ACC112 (cell line): Measurements from ENCODE around the gene PTHLH.
A peak's percentile ranks its signal among the peaks of the same experiment; 100 is the strongest.

ENCODE experiments used
- H2AFZ ChIP-seq: fragments of 200-600 bp; sonication (generic); one replicate; pipeline ENCODE4 v1.6.0; 2017; ENCODE audit warnings: antibody characterized with exemption, low read length; ENCODE audit not compliant: unreplicated experiment
- H3K27ac ChIP-seq: fragments of 200-600 bp; sonication (generic); 2 replicates; pipeline ENCODE4 v1.5.1; 2014; ENCODE audit warnings: low read depth, mild to moderate bottlenecking, antibody characterized with exemption, low read length, moderate library complexity
- H3K27me3 ChIP-seq: fragments of 200-600 bp; sonication (generic); 2 replicates; pipeline ENCODE4 v1.6.1; 2014; ENCODE audit warnings: mild to moderate bottlenecking, antibody characterized with exemption, low read length, moderate library complexity, mixed read lengths; ENCODE audit not compliant: insufficient read depth
- H3K36me3 ChIP-seq: fragments of 200-600 bp; sonication (generic); 2 replicates; pipeline ENCODE4 v1.6.1; 2016; ENCODE audit warnings: mild to moderate bottlenecking, antibody characterized with exemption, low read length, moderate library complexity, mixed read lengths; ENCODE audit not compliant: insufficient read depth
- H3K4me1 ChIP-seq: fragments of 200-600 bp; sonication (generic); one replicate; pipeline ENCODE4 v1.6.1; 2016; ENCODE audit warnings: low read length, mixed read lengths; ENCODE audit not compliant: insufficient read depth, unreplicated experiment, control insufficient read depth
- H3K4me3 ChIP-seq: fragments of 200-600 bp; sonication (generic); 2 replicates; pipeline ENCODE4 v1.5.1; 2014; ENCODE audit warnings: mild to moderate bottlenecking, low read depth, low read length
- H3K79me2 ChIP-seq: fragments of 200-600 bp; sonication (generic); one replicate; pipeline ENCODE4 v1.6.0; 2016; ENCODE audit warnings: low read length; ENCODE audit not compliant: control insufficient read depth, unreplicated experiment, insufficient read depth

Gene PTHLH

DNA sequence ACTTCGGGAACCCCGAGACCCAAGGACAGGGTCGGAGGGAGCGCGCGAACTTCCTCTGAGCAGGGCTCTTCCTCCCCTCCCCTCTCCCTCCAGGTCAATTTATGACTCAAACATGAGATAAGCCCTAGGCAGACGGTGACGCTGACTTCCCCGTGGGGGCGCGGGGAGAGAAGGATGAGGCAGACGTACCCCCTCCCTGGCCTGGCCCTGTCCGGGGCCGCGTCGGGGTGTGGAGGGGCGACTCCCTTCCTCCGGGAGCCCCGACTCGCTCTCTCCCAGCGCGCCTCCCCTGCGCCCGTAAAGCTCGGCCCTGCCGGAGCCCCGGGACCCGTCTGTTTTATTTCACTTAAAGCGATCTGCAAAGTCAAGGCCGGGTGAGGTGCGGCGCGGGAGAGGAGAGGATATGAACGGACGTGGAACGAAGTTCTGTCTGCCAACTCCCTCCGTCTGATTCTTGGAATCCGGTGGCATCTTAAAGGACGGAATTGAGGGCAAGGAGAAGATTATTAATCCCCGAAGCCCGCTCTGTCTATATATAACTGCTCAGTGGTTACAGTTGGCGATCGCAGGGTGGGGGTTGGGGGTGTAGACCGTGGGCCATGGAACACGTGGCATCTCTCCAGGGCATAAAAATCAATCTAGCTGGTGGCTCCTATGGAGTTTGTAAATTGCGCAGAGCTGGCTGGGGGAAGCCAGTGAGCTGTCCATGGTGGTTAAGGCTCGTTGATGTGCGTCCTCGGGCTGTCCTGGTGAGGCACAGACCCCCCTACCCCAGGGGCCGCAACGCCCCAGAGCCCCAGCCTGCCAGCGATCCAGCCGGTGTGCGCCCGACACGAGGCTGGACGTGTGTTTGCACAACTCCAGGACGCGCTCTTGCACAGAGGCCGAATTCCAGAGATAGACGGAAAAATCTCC, 2.9 kb upstream of the PTHLH start:
- H3K4me1 ChIP-seq, result peaks cover 17% of the 10 kb centered on the region
- H3K27ac ChIP-seq, result no peak overlapping the region
- peak overlapping the region; percentile 65 for H3K4me3 ChIP-seq
- H3K36me3 ChIP-seq, result no peaks in the 10 kb centered on the region
- H3K27me3 ChIP-seq, result peaks cover 10% of the 10 kb centered on the region; the same call in 1 of the 2 replicates
- no peaks in the 10 kb centered on the region for H3K79me2 ChIP-seq
- H2AFZ ChIP-seq, result peak overlapping the region; percentile 26

DNA sequence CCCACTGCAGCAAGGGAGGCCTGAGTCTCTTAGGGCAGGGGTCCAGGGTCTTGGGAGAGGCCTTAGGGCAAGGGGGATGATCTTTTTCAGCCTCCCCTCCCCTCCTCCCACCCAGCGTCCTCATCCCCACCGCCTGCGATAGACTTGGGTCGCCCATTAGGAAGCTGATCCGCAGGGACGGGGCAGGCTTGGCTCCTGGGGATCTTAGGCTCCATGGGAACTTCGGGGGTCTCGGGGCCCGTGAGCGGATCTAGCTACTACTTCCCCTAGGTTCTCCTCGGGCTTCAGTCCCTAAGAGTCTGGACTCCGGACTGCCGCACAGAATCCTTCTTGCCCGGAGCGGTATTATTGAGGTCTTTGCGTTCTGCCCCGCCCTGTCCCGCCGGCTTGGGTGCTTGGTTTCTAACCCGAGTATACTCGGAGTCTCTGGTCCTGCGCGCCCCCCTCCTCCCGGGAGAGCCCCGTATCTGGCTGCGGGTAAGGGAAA, 2.2 kb upstream of the PTHLH start:
- peaks cover 17% of the 10 kb centered on the region for H3K4me1 ChIP-seq
- H2AFZ ChIP-seq, result peak overlapping the region; percentile 26
- H3K36me3 ChIP-seq, result no peaks in the 10 kb centered on the region
- no peak overlapping the region for H3K27ac ChIP-seq
- peaks cover 10% of the 10 kb centered on the region; the same call in 1 of the 2 replicates for H3K27me3 ChIP-seq
- peak overlapping the region; percentile 65 for H3K4me3 ChIP-seq
- H3K79me2 ChIP-seq, result no peaks in the 10 kb centered on the region

DNA sequence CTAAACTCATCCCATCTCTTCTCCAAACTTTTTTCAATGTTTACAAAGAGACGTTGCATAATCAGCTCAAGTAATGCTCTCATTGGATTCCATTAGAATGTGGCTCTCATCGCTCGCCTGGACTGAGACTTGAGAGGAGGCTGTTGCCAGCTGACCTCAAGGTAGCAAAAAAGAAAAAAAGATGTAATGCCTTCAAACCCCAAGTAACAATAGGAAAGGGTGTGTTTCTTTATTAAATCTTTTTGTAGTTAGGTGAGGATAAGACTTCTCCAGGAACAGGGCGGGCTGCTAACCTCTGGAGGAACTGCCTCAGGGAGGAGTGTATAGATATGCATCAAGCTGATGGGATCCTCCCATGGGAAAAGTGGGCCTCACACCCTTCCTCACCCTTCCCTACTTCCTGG, 956 bp upstream of the PTHLH start:
- Histone ChIP-seq H3K4me1 (peaks cover 18% of the 10 kb centered on the region), H3K4me3 (no peak overlapping the region), H3K36me3 (no peaks in the 10 kb centered on the region), H2AFZ (no peak overlapping the region), H3K27ac (no peak overlapping the region), H3K79me2 (no peaks in the 10 kb centered on the region), H3K27me3 (peaks cover 10% of the 10 kb centered on the region; the same call in 1 of the 2 replicates)

DNA sequence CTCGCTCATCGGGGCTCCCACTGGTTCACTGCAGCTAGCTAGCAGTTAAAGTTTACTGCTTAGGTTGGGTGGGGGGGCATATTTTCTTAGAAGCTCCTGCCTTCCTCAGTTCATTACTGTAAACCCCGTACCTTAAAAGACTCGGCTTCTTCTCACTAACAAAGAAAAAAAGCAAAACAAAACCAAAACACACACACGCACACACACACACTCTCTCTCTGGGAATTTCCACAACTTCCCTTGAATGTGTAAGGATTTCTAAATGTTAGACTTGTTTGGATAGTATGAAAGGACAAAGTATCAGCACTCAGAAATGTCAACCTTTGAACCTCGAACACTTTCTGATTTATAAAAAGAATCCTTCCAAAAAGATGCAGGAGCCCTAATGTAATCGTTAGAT, 927 bp downstream of the PTHLH start:
- H3K4me3 ChIP-seq, result no peak overlapping the region
- no peak overlapping the region for H3K27ac ChIP-seq
- H2AFZ ChIP-seq, result no peak overlapping the region
- no peaks in the 10 kb centered on the region for H3K79me2 ChIP-seq
- H3K27me3 ChIP-seq, result peaks cover 10% of the 10 kb centered on the region; the same call in 1 of the 2 replicates
- no peaks in the 10 kb centered on the region for H3K36me3 ChIP-seq
- peaks cover 35% of the 10 kb centered on the region for H3K4me1 ChIP-seq

DNA sequence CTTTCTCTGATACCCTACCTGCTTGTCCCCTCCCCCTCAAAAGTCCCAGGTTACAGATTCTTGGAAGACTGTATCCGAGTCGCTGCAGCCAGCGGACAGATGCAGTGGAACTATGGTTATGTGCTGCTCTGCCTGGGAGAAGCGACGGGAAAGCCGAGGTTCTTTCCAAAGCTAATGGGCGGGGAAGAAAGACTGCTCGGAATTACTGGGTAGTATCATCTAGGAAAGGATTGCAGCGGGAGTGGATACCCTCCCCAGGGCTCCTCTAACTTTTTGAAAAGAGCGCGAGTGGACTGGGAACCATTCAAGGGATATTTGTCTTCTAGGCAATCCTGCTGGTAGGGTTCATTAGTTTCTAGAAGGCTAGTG, 1.4 kb downstream of the PTHLH start:
- Histone ChIP-seq H3K27ac (no peak overlapping the region), H3K27me3 (peaks cover 8% of the 10 kb centered on the region; the same call in 1 of the 2 replicates), H3K79me2 (no peaks in the 10 kb centered on the region), H3K4me3 (peak overlapping the region; percentile 83; the same call in 1 of the 2 replicates), H3K4me1 (peaks cover 39% of the 10 kb centered on the region), H3K36me3 (no peaks in the 10 kb centered on the region), H2AFZ (no peak overlapping the region)

DNA sequence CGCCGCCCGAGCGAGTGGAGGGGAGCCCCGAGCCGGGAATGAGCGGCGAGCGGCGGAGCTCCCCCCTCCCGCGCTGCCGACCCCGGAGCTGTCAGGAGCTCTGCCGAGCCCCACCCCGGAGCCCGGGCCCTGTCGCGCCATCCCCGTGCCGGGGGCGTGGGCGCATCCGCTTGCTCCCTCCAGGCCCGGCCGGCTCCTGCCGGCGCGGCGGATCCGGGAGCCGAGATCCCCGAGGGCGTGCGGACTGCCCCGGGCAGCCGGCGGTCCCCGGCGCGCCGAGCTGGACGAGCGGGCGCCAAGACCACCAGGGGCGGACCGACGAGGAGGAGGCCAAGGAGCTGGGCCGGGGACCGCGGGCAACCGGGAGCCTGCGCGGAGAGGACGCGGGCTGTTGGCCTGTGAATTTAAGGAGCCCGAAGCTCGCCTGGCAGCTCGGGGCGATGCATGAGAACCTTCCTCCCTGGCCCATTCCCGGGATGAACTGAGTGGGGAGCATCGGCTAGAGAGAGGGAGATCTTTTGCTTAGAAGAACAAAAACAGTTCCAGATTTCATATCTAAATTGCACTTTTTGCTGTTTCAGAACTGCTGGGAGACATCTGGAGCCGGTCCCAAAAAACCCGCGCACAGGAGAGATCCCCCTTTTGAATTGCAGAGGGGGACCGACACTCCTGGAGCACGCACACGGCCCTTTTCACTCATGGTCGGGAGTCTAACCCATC, 2.0 kb downstream of the PTHLH start:
- Histone ChIP-seq H3K27ac (no peak overlapping the region; the same call in 1 of the 2 replicates), H3K4me1 (peaks cover 39% of the 10 kb centered on the region), H3K27me3 (peaks cover 2% of the 10 kb centered on the region; the same call in 1 of the 2 replicates), H3K36me3 (no peaks in the 10 kb centered on the region), H2AFZ (peak overlapping the region; percentile 53), H3K4me3 (peak overlapping the region; percentile 83), H3K79me2 (no peaks in the 10 kb centered on the region)

DNA sequence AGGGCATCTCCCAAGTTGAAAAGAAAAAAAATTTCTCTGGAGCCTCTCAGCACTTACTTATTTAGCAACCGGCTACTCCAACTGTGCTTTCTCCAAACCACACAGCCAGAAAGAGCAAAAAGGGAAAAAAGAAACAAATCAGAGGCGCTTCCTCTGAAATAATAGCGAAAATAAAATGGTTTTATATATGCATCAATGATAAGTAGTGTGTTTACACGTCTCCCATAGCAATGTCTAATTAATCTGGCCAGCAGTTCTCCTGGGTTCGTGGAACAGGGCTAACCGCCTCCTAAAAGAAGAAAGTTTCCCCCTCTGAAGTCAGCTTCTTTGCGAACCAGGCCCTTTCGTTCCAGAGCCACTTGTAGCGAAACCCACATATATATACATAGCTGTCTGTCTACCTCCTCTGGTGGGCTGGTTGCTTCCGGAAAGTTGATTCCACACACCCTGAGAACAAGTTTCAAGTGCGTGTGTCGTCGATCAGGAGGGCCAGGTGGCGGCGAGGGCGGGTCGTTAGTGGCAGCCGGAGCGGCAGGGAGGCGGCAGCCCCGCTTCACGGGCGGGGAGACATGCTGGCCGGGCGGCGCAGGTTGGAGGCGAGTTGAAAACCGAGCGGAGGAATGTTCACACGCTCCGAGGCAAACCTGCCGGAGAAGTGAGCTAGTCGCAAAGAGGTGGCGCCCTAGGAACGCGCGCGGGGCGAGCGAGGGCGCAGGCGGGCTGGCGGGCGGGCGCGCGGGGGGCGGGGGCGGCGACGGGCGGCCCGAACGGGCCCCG, 2.7 kb downstream of the PTHLH start:
- Histone ChIP-seq H3K4me1 (peaks cover 46% of the 10 kb centered on the region), H3K79me2 (no peaks in the 10 kb centered on the region), H3K27ac (peak overlapping the region; percentile 50), H3K36me3 (no peaks in the 10 kb centered on the region), H3K27me3 (no peaks in the 10 kb centered on the region), H2AFZ (peak overlapping the region; percentile 69), H3K4me3 (peak overlapping the region; percentile 83)

DNA sequence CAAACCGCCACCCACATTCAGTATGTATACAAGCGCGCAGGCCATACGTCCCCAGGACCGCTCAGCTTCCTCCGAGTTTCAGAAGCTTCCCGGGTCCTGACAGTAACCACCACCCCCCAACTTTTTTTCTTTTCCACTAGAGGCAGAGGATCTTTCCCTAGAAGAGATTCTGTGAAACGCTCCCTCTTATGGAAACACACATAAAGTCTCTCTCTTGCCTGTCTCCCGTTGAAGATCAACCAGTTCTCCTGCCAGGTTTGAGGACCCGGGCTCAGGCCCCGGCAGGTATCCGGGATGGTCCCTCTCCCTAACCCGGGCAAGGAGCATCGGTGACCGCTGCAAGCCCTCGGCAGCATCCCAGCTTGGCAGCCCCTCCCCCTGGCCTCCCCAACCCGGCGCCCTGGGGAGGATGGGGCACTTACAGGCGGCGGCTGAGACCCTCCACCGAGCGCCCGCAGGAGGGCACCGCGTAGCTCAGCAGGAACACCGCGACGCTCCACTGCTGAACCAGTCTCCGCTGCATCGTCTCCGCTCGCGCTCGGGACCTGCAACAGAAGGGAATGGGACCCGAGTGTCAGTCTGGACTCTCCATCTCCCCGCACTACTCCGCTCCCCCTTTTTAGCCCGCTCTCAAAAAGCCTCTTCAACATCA, 3.4 kb downstream of the PTHLH start:
- H3K79me2 ChIP-seq, result no peaks in the 10 kb centered on the region
- H3K4me3 ChIP-seq, result peak overlapping the region; percentile 83
- peak overlapping the region; percentile 50 for H3K27ac ChIP-seq
- H3K4me1 ChIP-seq, result peaks cover 46% of the 10 kb centered on the region
- no peaks in the 10 kb centered on the region for H3K27me3 ChIP-seq
- peak overlapping the region; percentile 69 for H2AFZ ChIP-seq
- H3K36me3 ChIP-seq, result no peaks in the 10 kb centered on the region

DNA sequence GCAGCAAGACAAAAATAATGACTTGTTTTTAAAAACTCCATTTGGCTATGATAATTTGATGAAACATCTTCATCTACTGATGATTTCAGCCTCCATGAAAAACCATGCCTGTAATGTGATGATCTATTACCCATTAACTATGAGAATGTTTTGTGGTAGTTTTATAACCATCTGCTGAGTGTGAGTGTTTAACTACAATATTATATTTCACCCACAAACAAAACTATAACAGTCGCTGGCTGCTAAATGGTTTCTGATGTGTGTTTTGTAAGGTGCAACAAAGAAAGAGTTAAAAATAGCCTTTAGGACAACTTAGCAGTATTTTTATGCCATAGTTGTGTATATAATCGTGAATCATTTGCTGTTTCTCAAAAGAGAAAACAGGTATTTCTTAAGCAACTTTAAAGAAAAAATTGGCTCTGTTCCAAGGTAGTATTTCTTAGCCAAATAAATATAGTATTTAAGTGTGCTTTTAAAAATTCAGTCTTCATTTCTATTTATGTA, 4.9 kb downstream of the PTHLH start:
- peak overlapping the region; percentile 42; the same call in 1 of the 2 replicates for H3K4me3 ChIP-seq
- H3K27me3 ChIP-seq, result no peaks in the 10 kb centered on the region
- peak overlapping the region; percentile 87 for H3K27ac ChIP-seq
- H3K79me2 ChIP-seq, result no peaks in the 10 kb centered on the region
- H2AFZ ChIP-seq, result no peak overlapping the region
- H3K4me1 ChIP-seq, result peaks cover 37% of the 10 kb centered on the region
- H3K36me3 ChIP-seq, result no peaks in the 10 kb centered on the region
